Measurements from ENCODE around the gene PPP2R5B.
A peak's percentile ranks its signal among the peaks of the same experiment; 100 is the strongest.

Gene PPP2R5B

GRCh38 chr11:64894070-64894811 is 30.2 kb upstream of the PPP2R5B start:
- TF ChIP-seq FOXK2 (IDR thresholded peaks at IDR 0.05) (no peak), HDGF (IDR thresholded peaks at IDR 0.05; ENCODE audit: borderline replicate concordance) (peak; percentile 72; the same call in 1 of the 2 replicates), ELF4 (IDR thresholded peaks at IDR 0.05) (no peak)
- ChIA-PET POLR2A (no interaction called here), CTCF (interaction anchor here (0.6 to 1.9 kb wide), 6 partner anchors 9 to 134 kb away, joined by 4 to 8 read pairs (median 5); partner anchors contain the start of gene CDC42BPG)

GRCh38 chr11:64894812-64895452 is 29.6 kb upstream of the PPP2R5B start:
- CTCF ChIA-PET: interaction anchor here (0.6 to 0.9 kb wide), 2 partner anchors 46 to 133 kb away, joined by 4 read pairs; no protein-coding TSS in a partner anchor
- POLR2A ChIA-PET: interaction anchor here (0.8 kb wide), 1 partner anchor 116 kb away, joined by 3 read pairs; the partner anchor contains the start of gene SF1
- TF ChIP-seq FOXA1 (IDR thresholded peaks at IDR 0.05) (no peak), SP1 (IDR thresholded peaks at IDR 0.05) (no peak), ZNF384 (IDR thresholded peaks at IDR 0.05) (no peak), NFRKB (IDR thresholded peaks at IDR 0.05) (no peak)
- DNase-seq (ENCODE audit: extremely low spot score): no peak

More at GRCh38 chr11:64894070-64894811, 30.2 kb upstream of the PPP2R5B start:
- DNase-seq (ENCODE audit: extremely low spot score): peak; percentile 80

GRCh38 chr11:64896448-64897022 is 28.0 kb upstream of the PPP2R5B start:
- CTCF ChIA-PET: interaction anchor here (0.6 to 0.9 kb wide), 3 partner anchors 8 to 50 kb away, joined by 3 read pairs; no protein-coding TSS in a partner anchor
- no peak for DNase-seq (ENCODE audit: extremely low spot score)
- POLR2A ChIA-PET: interaction anchor here (0.6 kb wide), 1 partner anchor 100 kb away, joined by 3 read pairs; the partner anchor contains the start of gene BATF2
- TF ChIP-seq TARDBP (IDR thresholded peaks at IDR 0.05): no peak
- no peak for TF ChIP-seq SP1 (IDR thresholded peaks at IDR 0.05)
- TF ChIP-seq L3MBTL2 (conservative IDR thresholded peaks at IDR 0.05): no peak
- no peak for TF ChIP-seq BHLHE40 (IDR thresholded peaks at IDR 0.05; ENCODE audit: borderline replicate concordance)
- no peak for TF ChIP-seq ELF4 (IDR thresholded peaks at IDR 0.05)
- no peak for TF ChIP-seq FOXM1 (IDR thresholded peaks at IDR 0.05; ENCODE audit: borderline replicate concordance)
- no peak for TF ChIP-seq HDGF (IDR thresholded peaks at IDR 0.05; ENCODE audit: borderline replicate concordance)
- no peak for TF ChIP-seq LEF1 (IDR thresholded peaks at IDR 0.05; ENCODE audit: borderline replicate concordance)
- TF ChIP-seq ARNT (IDR thresholded peaks at IDR 0.05): no peak
- no peak for TF ChIP-seq PKNOX1 (IDR thresholded peaks at IDR 0.05)

GRCh38 chr11:64897381-64898075 is 27.0 kb upstream of the PPP2R5B start:
- ChIA-PET CTCF (no interaction called here), POLR2A (interaction anchor here (1.1 kb wide), 1 partner anchor 9 kb away, joined by 3 read pairs; no protein-coding TSS in a partner anchor)
- no peak for TF ChIP-seq FOXK2 (IDR thresholded peaks at IDR 0.05)
- no peak for TF ChIP-seq L3MBTL2 (conservative IDR thresholded peaks at IDR 0.05)
- no peak for TF ChIP-seq SUZ12 (IDR thresholded peaks at IDR 0.05)
- TF ChIP-seq TARDBP (IDR thresholded peaks at IDR 0.05): no peak
- no peak for TF ChIP-seq FOXA1 (IDR thresholded peaks at IDR 0.05)
- no peak for TF ChIP-seq SP1 (IDR thresholded peaks at IDR 0.05)
- TF ChIP-seq CTBP1 (IDR thresholded peaks at IDR 0.05; ENCODE audit: borderline replicate concordance): no peak
- no peak for TF ChIP-seq ELF4 (IDR thresholded peaks at IDR 0.05)
- no peak for TF ChIP-seq ZNF384 (IDR thresholded peaks at IDR 0.05)
- no peak for TF ChIP-seq NFRKB (IDR thresholded peaks at IDR 0.05)
- DNase-seq (ENCODE audit: extremely low spot score): no peak

GRCh38 chr11:64898076-64898445 is 26.4 kb upstream of the PPP2R5B start:
- no peak for DNase-seq (ENCODE audit: extremely low spot score)
- CTCF ChIA-PET: no interaction called here
- TF ChIP-seq ELF4 (IDR thresholded peaks at IDR 0.05): no peak
- no peak for TF ChIP-seq LEF1 (IDR thresholded peaks at IDR 0.05; ENCODE audit: borderline replicate concordance)
- TF ChIP-seq CTBP1 (IDR thresholded peaks at IDR 0.05; ENCODE audit: borderline replicate concordance): no peak
- POLR2A ChIA-PET: interaction anchor here (1.1 kb wide), 1 partner anchor 8 kb away, joined by 3 read pairs; no protein-coding TSS in a partner anchor

GRCh38 chr11:64898541-64898940 is 25.9 kb upstream of the PPP2R5B start:
- no peak for TF ChIP-seq FOXA1 (IDR thresholded peaks at IDR 0.05)
- POLR2A ChIA-PET: no interaction called here
- DNase-seq (ENCODE audit: extremely low spot score): no peak
- CTCF ChIA-PET: interaction anchor here (0.5 kb wide), 1 partner anchor 89 kb away, joined by 5 read pairs; no protein-coding TSS in a partner anchor

GRCh38 chr11:64900263-64900678 is 24.2 kb upstream of the PPP2R5B start:
- TF ChIP-seq NFRKB (IDR thresholded peaks at IDR 0.05): no peak
- TF ChIP-seq FOXK2 (IDR thresholded peaks at IDR 0.05): no peak
- no peak for TF ChIP-seq HDGF (IDR thresholded peaks at IDR 0.05; ENCODE audit: borderline replicate concordance)
- TF ChIP-seq ELF4 (IDR thresholded peaks at IDR 0.05): no peak
- no peak for TF ChIP-seq PKNOX1 (IDR thresholded peaks at IDR 0.05)
- no peak for TF ChIP-seq FOXA1 (IDR thresholded peaks at IDR 0.05)
- TF ChIP-seq ZNF384 (IDR thresholded peaks at IDR 0.05): no peak
- TF ChIP-seq SUZ12 (IDR thresholded peaks at IDR 0.05): no peak
- no peak for TF ChIP-seq TARDBP (IDR thresholded peaks at IDR 0.05)
- no peak for TF ChIP-seq LEF1 (IDR thresholded peaks at IDR 0.05; ENCODE audit: borderline replicate concordance)
- TF ChIP-seq FOXM1 (IDR thresholded peaks at IDR 0.05; ENCODE audit: borderline replicate concordance): no peak
- no peak for TF ChIP-seq BHLHE40 (IDR thresholded peaks at IDR 0.05; ENCODE audit: borderline replicate concordance)
- TF ChIP-seq CTBP1 (IDR thresholded peaks at IDR 0.05; ENCODE audit: borderline replicate concordance): no peak
- ChIA-PET POLR2A (no interaction called here), CTCF (no interaction called here)
- DNase-seq (ENCODE audit: extremely low spot score): no peak

Data from HEK293T (cell line).